MCF 10A (cell line): ENCODE data around the gene PDE4D. TPM values are rescaled to one million over a fixed set of nuclear protein-coding genes. Genes with fewer than 3 reads are reported as not detected.

Experiments used
- BruUV-seq: library from RNA; stranded (reverse); fragments of 400-500 nt; replicated peaks from 2 replicates; lab custom pipeline; 2021; lab: Mats Ljungman, UMichigan
- CTCF ChIA-PET: fragments of 300-600 bp; sonication (Branson Sonifier 250); formaldehyde crosslinking; extraction: SDS; loops from one replicate; lab custom pipeline; 2021; ENCODE audit warnings: antibody characterized with exemption, inconsistent platforms; lab: Yijun Ruan, JAX
- POLR2A ChIA-PET: fragments of 300-600, 350-650 bp; sonication (Branson Sonifier 250); formaldehyde crosslinking; extraction: SDS; loops from one replicate; lab custom pipeline; 2020; ENCODE audit warnings: antibody characterized with exemption, inconsistent platforms; lab: Yijun Ruan, JAX
- DNase-seq: peaks from one replicate; pipeline ENCODE4 v3.0.0-alpha.2; 2018; ENCODE audit not compliant: unreplicated experiment
- H3K27ac Mint-ChIP-seq: one replicate; pipeline ENCODE4 v1.8.0; 2022; ENCODE audit warnings: mild to moderate bottlenecking, low read depth, mixed read lengths; ENCODE audit not compliant: unreplicated experiment
- H3K27me3 Mint-ChIP-seq: one replicate; pipeline ENCODE4 v1.8.0; 2022; ENCODE audit warnings: mixed read lengths; ENCODE audit not compliant: insufficient read depth, unreplicated experiment
- H3K36me3 Mint-ChIP-seq: one replicate; pipeline ENCODE4 v1.8.0; 2022; ENCODE audit warnings: mild to moderate bottlenecking, moderate library complexity, mixed read lengths; ENCODE audit not compliant: insufficient read depth, unreplicated experiment
- H3K4me1 Mint-ChIP-seq: one replicate; pipeline ENCODE4 v1.8.0; 2022; ENCODE audit warnings: mixed read lengths; ENCODE audit not compliant: insufficient read depth, unreplicated experiment
- H3K4me3 Mint-ChIP-seq: one replicate; pipeline ENCODE4 v1.8.0; 2022; ENCODE audit warnings: mild to moderate bottlenecking, moderate library complexity, mixed read lengths; ENCODE audit not compliant: unreplicated experiment
- H3K9me3 Mint-ChIP-seq: one replicate; pipeline ENCODE4 v1.8.0; 2022; ENCODE audit warnings: mixed read lengths; ENCODE audit not compliant: unreplicated experiment
- CTCF ChIP-seq: fragments of 200-600 bp; IDR thresholded peaks from one replicate; pipeline ENCODE4 v1.8.0; 2022; ENCODE audit warnings: antibody characterized with exemption, mild to moderate bottlenecking; ENCODE audit not compliant: unreplicated experiment
- intact Hi-C: fragments of 100-400 bp; cut with micrococcal nuclease; formaldehyde crosslinking; loops from 2 replicates; pipeline ENCODE4 v1.14.1; 2022
- total RNA-seq: library from RNA; stranded (reverse); gene quantifications from 2 replicates; pipeline ENCODE4 v1.2.3, GENCODE V29; 2022

The PDE4D gene
- total RNA-seq, 1 experiment from 2014 or later = 85.0 TPM

GRCh38 chr5:59479086-59479485 is 414.4 kb downstream of the PDE4D start:
- Mint-ChIP-seq H3K9me3 (no peaks in the 10 kb centered on the region), H3K4me3 (no peak overlapping the region), H3K36me3 (peaks cover 6% of the 10 kb centered on the region), H3K27ac (no peak overlapping the region), H3K27me3 (no peaks in the 10 kb centered on the region), H3K4me1 (peaks cover 6% of the 10 kb centered on the region)
- intact Hi-C loops = no loop called here
- CTCF ChIA-PET = no interaction called here
- no TSS peak for BruUV-seq
- no peak for DNase-seq
- TF ChIP-seq CTCF = no peak
- POLR2A ChIA-PET = no interaction called here

GRCh38 chr5:59474324-59474723 is 419.2 kb downstream of the PDE4D start:
- Mint-ChIP-seq H3K9me3 (no peaks in the 10 kb centered on the region), H3K27me3 (no peaks in the 10 kb centered on the region), H3K36me3 (no peaks in the 10 kb centered on the region), H3K4me1 (peaks cover 5% of the 10 kb centered on the region), H3K27ac (no peak overlapping the region), H3K4me3 (no peak overlapping the region)
- intact Hi-C loops = no loop called here
- TF ChIP-seq CTCF = no peak
- BruUV-seq = no TSS peak
- CTCF ChIA-PET = interaction anchor here (0.5 kb wide), 1 partner anchor 273 kb away, joined by 3 read pairs; no protein-coding TSS in a partner anchor
- POLR2A ChIA-PET = no interaction called here
- no peak for DNase-seq

GRCh38 chr5:59473611-59474010 is 419.9 kb downstream of the PDE4D start:
- CTCF ChIA-PET = interaction anchor here (0.5 to 1.0 kb wide), 3 partner anchors 24 to 451 kb away, joined by 3 read pairs; no protein-coding TSS in a partner anchor
- no peaks in the 10 kb centered on the region for H3K27me3 Mint-ChIP-seq
- H3K36me3 Mint-ChIP-seq = no peaks in the 10 kb centered on the region
- no peak overlapping the region for H3K27ac Mint-ChIP-seq
- intact Hi-C loops = no loop called here
- no peak for DNase-seq
- POLR2A ChIA-PET = no interaction called here
- TF ChIP-seq CTCF = no peak
- no peaks in the 10 kb centered on the region for H3K9me3 Mint-ChIP-seq
- peaks cover 5% of the 10 kb centered on the region for H3K4me1 Mint-ChIP-seq
- BruUV-seq = no TSS peak
- H3K4me3 Mint-ChIP-seq = no peak overlapping the region

GRCh38 chr5:59471463-59471862 is 422.1 kb downstream of the PDE4D start:
- H3K4me1 Mint-ChIP-seq = peaks cover 5% of the 10 kb centered on the region
- ChIA-PET POLR2A (interaction anchor here (1.0 kb wide), 1 partner anchor 337 kb away, joined by 3 read pairs; no protein-coding TSS in a partner anchor), CTCF (interaction anchor here (0.5 to 1.0 kb wide), 7 partner anchors 20 to 1166 kb away, joined by 3 to 5 read pairs (median 3); no protein-coding TSS in a partner anchor)
- H3K9me3 Mint-ChIP-seq = no peaks in the 10 kb centered on the region
- H3K36me3 Mint-ChIP-seq = peaks cover 7% of the 10 kb centered on the region
- no peak for DNase-seq
- no peak overlapping the region for H3K4me3 Mint-ChIP-seq
- no peak for TF ChIP-seq CTCF
- no TSS peak for BruUV-seq
- H3K27me3 Mint-ChIP-seq = no peaks in the 10 kb centered on the region
- H3K27ac Mint-ChIP-seq = no peak overlapping the region
- intact Hi-C loops = no loop called here
